NB4 (cell line): ENCODE measurements around the gene E2F6.
A peak's percentile ranks its signal among the peaks of the same experiment; 100 is the strongest.

Experiments used
- DNase-seq: peaks from one replicate; pipeline ENCODE4 v3.0.0; 2010; ENCODE audit warnings: low read depth
- H3K4me3 ChIP-seq: one replicate; pipeline ENCODE4 v1.5.1; 2011; ENCODE audit warnings: mild to moderate bottlenecking, low read depth, low read length, moderate library complexity
- CTCF ChIP-seq: IDR thresholded peaks from one replicate; pipeline ENCODE4 v1.5.1; 2012; ENCODE audit warnings: low read depth, low read length
- MYC ChIP-seq: IDR thresholded peaks from 2 replicates; pipeline ENCODE4 v1.6.1; 2011; ENCODE audit warnings: low read depth, low read length
- POLR2A ChIP-seq: IDR thresholded peaks from 2 replicates; pipeline ENCODE4 v1.6.1; 2011; ENCODE audit warnings: mild to moderate bottlenecking; ENCODE audit not compliant: insufficient read length; ENCODE audit errors: extremely low read depth
- TF ChIP-seq, protein P1 (sequence below): IDR thresholded peaks from 2 replicates; pipeline ENCODE4 v1.6.1; 2011; ENCODE audit warnings: low read depth, low read length

Gene E2F6

DNA sequence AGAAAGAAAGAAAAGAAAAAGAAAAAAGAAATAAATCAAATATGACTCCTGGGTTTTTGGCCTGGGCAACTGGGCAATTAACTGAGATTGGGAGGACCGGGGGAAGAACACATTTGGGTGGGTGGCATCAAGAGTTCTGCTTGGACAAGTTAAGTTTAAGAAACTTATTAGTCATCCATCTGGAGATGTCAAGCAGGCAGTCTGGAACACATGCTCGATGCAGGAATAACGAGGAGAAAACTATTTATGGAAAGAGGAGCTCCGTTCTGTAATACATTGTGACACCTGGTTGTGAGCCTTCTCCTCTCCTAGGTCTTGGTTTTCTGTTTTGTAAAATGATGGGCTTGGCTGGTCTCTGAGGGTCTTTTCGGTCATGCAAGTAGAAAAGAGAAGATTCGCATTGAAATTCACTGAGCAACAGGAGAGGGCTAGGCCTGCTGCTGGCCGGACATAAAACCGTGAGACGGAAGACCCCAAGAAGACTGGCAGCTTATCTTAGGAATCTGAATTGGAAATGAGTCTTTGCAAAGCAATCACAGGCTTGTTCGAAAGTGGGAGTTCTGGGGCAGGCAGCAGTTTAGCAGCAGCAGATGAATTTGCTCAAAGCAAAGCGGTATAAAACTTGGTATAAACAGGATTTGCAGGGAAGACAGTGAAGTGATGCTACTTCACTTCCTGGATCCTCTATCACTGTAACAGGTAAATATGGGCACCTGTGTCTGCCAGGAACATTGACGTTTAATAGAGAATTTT is 51.4 kb downstream of the E2F6 start:
- no peak for TF ChIP-seq POLR2A
- TF ChIP-seq CTCF: no peak
- TF ChIP-seq, protein P1, sequence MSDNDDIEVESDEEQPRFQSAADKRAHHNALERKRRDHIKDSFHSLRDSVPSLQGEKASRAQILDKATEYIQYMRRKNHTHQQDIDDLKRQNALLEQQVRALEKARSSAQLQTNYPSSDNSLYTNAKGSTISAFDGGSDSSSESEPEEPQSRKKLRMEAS: no peak
- TF ChIP-seq MYC: no peak
- H3K4me3 ChIP-seq: no peak overlapping the region
- DNase-seq: no peak

DNA sequence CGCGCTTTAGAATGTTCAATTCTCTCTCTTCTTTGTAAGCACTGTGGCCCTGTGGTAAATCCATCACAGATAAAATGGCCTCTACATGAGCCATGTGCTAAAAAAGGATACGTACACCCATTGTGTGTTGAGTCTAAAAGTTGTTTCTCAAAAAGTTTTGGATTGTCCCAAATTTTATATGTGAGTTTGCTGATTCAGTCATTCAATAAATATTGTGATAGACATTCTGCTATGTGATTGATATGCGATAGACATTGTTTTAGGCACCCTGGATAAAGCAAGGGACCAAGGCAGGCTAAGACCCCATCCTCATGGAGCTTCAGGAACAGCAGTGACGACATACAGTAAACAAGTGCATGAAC is 53.5 kb downstream of the E2F6 start:
- TF ChIP-seq POLR2A: no peak
- TF ChIP-seq CTCF: no peak
- no peak for TF ChIP-seq MYC
- TF ChIP-seq, protein P1: no peak

DNA sequence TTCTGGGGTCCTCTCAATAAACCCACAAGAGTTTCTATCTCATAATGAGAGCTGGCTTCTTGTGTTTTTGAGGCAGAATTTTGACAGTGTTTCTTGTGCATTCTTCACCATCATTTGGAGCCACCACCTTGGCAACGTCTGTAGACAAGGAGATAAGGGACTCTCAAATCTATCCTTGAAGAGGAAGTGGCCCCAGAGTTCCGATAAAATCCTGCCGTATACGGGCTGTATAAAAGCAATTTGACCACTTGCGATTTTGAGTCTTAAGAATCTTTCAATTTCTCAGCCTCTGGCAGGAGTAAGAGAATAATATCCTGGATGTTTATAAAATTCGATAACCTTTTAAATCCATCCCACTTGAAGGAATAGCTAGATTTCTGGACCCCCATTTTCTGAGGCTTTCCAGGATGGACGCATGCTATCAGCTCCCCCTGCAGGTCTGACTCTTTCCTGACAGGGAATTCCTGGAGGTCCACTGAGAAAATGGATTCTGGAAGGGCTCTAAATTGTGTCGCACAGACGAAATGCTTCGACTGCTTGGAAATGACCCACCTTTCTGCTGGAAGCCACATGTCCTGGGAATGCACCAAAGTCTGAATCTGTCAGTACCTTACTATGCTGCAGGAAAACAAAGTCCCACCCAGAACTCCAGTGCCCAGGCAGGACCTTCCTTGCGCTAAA is 54.1 kb downstream of the E2F6 start:
- DNase-seq: peak; percentile 44
- no peak overlapping the region for H3K4me3 ChIP-seq
- no peak for TF ChIP-seq POLR2A
- TF ChIP-seq, protein P1: no peak
- peak; percentile 71 for TF ChIP-seq CTCF
- TF ChIP-seq MYC: no peak

More for the DNA sequence above, 53.5 kb downstream of the E2F6 start:
- DNase-seq: no peak
- H3K4me3 ChIP-seq: no peak overlapping the region

- TF ChIP-seq, protein P1: no peak
- TF ChIP-seq CTCF (no peak), POLR2A (no peak)
- no peak for DNase-seq
- H3K4me3 ChIP-seq: no peak overlapping the region
Measured at GRCh38 chr2:11411244-11411643, 54.7 kb downstream of the E2F6 start.

- no peak overlapping the region for H3K4me3 ChIP-seq
- no peak for DNase-seq
- TF ChIP-seq CTCF (no peak), MYC (no peak), POLR2A (no peak)
- TF ChIP-seq, protein P1: no peak
Measured at GRCh38 chr2:11410101-11410500, 55.9 kb downstream of the E2F6 start.
